Measurements from ENCODE around the gene PRDX2. TPM values are rescaled to one million over a fixed set of nuclear protein-coding genes. Genes with fewer than 3 reads are reported as not detected.

Gene PRDX2
- total RNA-seq, 1 donor: 278 TPM

DNA sequence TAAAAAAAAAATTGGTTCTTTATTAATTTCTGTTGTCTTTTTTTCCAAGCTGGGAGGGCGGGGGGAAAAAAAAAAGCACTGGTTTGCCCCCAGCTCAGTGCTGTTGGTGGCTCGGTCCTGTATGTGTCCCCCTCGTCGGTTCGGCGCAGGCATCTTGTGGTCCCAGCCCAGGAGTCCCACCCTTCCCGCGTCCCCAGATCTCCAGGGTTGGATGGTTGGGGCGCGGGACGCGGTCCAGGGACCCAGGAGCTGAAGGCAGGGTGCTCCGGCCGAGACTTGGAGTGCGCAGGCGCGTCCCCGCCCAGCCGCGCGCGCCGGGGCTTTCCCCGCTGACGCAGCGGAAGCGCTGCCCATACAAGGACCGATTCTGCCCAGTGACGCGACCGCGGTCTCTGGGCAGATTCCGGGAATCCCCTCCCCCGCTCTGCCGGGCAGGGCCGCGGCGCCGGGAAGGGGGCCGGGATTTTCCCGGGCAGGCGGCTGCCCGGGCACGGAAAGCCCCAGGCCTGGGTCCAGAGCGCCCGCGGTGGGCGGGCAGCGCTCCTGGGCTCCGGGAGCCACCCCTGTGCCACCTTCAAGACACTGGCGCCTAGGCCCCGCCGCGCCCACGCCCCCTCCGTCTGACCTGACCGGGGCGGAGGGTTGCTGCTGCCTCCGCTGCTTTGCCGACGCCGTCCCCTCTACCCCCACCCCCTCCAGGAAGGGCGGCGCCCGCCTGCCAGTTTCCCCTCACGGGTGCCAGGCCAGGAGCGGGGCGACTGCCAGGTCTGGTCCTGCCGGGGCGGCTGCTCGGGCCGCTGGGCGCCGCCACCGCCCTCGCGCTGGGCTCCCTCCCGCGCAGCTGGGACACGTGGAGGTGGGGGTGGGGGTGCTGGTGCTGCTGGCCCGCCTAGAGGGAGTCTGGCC is 8.1 kb downstream of the PRDX2 start:
- DNase-seq (ENCODE audit: low read depth in 2 of 3, low spot score in 2 of 3): peak; percentile 96 to 97 (median 97)

DNA sequence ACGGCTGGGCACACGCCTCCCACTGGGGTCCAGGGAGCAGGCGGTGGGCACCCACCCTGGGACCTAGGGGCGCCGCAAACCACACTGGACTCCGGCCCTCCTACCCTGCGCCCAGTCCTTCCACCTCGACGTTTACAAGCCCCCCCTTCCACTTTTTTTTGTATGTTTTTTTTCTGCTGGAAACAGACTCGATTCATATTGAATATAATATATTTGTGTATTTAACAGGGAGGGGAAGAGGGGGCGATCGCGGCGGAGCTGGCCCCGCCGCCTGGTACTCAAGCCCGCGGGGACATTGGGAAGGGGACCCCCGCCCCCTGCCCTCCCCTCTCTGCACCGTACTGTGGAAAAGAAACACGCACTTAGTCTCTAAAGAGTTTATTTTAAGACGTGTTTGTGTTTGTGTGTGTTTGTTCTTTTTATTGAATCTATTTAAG is 8.7 kb downstream of the PRDX2 start:
- DNase-seq (ENCODE audit: low read depth in 2 of 3, low spot score in 2 of 3): no peak

DNA sequence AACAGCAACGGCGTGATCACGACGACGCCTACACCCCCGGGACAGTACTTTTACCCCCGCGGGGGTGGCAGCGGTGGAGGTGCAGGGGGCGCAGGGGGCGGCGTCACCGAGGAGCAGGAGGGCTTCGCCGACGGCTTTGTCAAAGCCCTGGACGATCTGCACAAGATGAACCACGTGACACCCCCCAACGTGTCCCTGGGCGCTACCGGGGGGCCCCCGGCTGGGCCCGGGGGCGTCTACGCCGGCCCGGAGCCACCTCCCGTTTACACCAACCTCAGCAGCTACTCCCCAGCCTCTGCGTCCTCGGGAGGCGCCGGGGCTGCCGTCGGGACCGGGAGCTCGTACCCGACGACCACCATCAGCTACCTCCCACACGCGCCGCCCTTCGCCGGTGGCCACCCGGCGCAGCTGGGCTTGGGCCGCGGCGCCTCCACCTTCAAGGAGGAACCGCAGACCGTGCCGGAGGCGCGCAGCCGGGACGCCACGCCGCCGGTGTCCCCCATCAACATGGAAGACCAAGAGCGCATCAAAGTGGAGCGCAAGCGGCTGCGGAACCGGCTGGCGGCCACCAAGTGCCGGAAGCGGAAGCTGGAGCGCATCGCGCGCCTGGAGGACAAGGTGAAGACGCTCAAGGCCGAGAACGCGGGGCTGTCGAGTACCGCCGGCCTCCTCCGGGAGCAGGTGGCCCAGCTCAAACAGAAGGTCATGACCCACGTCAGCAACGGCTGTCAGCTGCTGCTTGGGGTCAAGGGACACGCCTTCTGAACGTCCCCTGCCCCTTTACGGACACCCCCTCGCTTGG is 9.3 kb downstream of the PRDX2 start:
- peak in 2 of 3 donors; percentile 59 to 69 for DNase-seq (ENCODE audit: low read depth in 2 of 3, low spot score in 2 of 3)

DNA sequence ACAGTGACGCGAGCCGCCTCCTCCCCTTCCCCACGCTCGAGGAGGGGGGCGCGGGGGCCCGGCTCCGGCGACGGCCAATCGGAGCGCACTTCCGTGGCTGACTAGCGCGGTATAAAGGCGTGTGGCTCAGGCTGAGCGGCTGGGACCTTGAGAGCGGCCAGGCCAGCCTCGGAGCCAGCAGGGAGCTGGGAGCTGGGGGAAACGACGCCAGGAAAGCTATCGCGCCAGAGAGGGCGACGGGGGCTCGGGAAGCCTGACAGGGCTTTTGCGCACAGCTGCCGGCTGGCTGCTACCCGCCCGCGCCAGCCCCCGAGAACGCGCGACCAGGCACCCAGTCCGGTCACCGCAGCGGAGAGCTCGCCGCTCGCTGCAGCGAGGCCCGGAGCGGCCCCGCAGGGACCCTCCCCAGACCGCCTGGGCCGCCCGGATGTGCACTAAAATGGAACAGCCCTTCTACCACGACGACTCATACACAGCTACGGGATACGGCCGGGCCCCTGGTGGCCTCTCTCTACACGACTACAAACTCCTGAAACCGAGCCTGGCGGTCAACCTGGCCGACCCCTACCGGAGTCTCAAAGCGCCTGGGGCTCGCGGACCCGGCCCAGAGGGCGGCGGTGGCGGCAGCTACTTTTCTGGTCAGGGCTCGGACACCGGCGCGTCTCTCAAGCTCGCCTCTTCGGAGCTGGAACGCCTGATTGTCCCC is 10.1 kb downstream of the PRDX2 start, which contains the start of gene JUNB:
Gene JUNB (plus strand): TSS at position 142 of the 706 bp plus-strand sequence. CDS start 286 bp downstream, at position 428.
- peak; percentile 96 to 100 (median 97) for DNase-seq (ENCODE audit: low read depth in 2 of 3, low spot score in 2 of 3)

DNA sequence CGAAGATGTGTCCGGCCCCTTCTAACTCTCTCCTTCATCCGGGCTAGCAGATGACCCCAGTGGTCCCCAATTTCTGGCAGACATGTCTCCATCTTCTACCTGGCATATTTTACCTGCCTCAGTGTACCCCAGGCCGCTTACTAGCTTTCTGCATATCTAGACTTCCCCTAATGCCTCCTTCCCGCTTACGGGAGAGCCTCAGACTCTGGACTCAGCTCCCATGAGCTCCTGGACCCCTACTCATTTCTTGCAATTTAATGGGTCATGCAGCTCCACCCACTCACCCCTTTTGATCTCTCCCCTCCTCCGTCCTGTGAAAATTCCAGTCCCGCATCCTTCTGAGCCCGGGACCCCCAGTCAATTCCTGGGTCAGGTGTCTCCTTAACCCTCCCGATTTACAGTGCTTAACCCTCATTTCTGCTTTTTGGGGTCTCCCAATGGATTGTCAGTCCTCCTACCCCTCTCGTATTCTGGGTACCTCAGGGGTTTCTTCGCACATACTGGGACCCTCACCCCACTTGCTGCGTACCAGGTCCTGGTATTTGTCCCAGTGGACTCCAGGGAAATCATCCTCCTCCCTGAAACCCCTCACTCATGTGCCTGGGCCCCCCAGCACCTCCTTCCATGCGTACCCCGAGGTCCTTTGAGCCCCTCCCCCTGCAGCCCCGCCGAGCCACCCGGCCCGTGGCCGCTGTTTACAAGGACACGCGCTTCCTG is 10.8 kb downstream of the PRDX2 start:
- DNase-seq (ENCODE audit: low read depth in 2 of 3, low spot score in 2 of 3): peak in 1 of 3 donors; percentile 21

DNA sequence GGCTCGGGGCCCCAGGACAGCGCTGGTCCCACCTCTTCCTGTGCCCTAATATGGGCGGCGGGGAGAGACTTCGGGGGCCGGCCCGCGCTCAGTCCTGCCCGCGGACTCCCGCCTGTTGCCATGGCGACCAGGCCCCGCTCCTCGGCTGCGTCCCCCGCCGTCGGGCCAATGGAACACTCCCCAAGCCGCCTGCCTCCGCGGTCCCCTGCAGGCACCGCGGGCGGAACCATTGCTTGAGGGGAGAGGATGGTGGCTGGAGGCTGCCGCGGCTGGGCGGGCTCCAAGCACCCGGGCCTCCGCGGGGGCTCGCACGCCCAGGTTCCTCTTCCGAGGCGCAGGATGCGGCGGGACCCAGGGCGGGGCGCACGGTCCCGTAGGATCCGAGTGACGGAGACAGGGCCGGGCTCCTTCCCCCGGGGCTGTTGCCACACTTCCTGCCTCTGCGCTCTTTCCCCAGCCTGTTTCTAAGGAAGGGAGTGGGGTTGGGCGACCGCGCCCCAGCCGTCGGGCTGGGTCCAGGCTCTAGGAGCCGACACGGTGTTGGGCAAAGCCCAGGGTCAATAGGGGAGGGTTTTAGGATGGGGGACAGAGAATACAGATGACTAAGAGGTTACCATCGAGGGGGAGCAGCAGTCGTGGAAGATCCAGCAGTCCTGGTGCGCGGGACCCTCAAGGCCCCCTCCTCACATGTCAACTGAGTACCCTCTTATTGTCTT is 11.5 kb downstream of the PRDX2 start:
- peak; percentile 86 to 98 (median 96) for DNase-seq (ENCODE audit: low read depth in 2 of 3, low spot score in 2 of 3)

DNA sequence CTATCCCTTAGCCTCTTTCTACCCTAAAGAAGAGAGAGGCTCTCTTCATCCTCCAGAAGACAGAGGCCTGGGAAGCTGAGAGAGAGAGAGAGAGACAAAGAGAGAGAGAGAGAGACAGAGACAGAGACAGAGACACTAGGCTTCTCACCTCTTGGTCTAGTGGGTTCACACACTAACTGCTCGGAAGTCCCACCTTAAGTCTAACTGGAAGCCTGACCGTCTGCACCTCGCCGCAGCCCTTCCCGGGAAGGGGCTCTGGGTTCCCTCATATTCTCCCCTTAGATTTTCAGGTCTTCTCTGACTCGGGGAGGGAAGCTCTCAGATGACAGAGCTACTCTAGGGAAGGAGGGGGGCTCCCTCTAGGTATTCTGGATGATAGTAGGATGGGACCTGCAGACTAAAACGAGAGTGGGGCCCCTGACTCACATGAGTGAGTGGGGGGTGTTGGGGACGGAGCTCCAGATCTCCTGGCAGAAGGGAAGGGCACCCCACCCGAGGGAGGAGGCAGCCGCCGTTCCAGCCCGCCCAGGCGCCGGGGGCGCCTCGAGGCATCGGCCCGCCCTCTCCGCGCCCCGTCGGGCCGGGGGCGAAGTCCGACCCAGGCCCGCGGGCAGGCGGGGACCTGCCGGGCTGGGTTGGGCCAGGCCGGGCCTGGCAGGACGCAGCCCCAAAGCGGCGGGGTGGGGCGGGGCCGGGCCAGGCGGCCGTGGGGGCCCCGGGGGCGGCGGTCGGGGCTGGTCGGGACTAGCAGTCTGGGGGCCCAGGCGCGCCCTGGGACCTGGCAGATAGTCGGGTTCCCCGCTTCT is 12.3 kb downstream of the PRDX2 start:
- peak in 1 of 3 donors; percentile 50 for DNase-seq (ENCODE audit: low read depth in 2 of 3, low spot score in 2 of 3)

DNA sequence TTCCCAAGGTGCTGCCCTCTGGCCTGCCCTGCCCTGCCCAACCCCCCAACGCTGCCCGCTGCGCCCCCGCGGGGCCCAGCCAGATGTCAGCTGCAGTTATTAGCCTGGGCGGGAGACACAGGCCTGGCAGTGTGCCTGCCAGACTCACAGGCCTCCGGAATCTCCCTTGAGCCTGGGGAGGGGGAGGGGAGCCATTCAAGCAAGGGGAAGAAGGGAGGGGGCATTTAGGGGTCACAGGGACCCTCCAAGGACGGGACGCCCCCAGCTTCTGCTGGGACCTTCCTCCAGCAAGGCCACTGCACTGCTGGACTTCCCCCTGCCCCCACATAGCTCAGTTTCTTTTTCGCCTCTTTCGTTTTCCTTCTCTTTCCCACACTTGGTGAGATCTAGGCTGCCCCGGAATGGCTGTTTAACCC is 12.9 kb downstream of the PRDX2 start:
- DNase-seq (ENCODE audit: low read depth in 2 of 3, low spot score in 2 of 3): peak in 2 of 3 donors; percentile 84

DNA sequence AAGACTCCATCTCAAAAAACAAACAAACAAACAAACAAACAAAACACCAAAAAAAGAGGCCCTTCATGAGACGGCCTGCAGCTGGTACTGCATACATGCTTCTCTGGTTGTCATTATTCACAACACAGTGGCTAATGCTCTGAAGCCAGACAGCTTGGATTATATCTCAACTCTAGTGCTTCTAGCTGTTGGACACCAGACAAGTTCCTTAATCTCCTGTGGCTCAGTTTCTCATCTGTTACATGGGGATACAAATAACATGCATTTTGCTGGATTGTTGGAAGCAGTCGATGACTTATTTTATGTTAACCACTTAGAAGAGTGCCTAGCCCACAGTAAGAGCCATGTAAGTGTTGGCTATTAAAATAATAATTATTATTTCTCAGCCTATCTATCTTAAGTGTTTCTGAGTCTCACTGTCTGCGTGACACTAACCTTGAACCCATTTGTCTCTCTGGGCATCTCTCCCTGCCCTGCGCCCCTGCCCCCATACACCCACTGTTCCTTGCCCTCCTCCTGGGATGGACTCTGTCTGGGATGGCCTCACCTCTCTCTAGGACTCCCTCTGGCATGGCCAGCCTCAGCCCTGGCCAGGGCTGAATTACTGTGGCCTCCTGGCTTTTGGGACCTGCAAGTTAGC is 13.4 kb downstream of the PRDX2 start:
- DNase-seq (ENCODE audit: low read depth in 2 of 3, low spot score in 2 of 3): no peak

DNA sequence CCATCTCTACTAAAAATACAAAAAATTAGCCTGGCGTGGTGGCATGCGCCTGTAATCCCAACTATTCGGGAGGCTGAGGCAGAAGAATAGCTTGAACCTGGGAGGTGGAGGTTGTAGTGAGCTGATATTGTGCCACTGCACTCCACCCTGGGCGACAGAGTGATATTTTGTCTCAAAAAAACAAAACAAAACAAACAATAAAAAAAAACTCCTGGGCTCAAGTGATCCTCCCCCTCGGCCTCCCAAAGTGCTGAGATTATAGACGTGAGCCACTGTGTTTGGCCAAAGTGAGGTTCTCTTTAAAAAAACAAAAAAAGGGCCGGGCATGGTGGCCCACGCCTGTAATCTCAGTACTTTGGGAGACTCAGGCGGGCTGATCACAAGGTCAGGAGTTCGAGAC is 14.1 kb downstream of the PRDX2 start:
- no peak for DNase-seq (ENCODE audit: low read depth in 2 of 3, low spot score in 2 of 3)

DNA sequence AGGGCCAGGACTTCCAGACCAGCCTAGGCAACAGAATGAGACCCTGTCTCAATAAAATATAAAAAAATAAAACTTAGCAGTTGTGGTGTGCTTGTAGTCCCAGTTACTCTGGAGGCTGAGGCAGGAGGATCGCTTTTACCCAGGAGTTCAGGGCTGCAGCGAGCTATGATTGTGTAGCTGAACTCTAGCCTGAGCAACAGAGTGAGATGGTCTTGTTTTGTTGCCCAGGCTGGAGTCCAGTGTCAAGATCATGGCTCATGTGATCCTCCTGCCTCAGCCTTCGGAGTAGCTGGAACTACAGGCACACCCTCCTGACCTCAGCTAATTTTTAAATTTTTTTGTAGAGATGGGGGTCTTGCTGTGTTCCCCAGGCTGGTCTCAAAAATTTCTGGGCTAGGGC is 14.6 kb downstream of the PRDX2 start:
- no peak for DNase-seq (ENCODE audit: low read depth in 2 of 3, low spot score in 2 of 3)

DNA sequence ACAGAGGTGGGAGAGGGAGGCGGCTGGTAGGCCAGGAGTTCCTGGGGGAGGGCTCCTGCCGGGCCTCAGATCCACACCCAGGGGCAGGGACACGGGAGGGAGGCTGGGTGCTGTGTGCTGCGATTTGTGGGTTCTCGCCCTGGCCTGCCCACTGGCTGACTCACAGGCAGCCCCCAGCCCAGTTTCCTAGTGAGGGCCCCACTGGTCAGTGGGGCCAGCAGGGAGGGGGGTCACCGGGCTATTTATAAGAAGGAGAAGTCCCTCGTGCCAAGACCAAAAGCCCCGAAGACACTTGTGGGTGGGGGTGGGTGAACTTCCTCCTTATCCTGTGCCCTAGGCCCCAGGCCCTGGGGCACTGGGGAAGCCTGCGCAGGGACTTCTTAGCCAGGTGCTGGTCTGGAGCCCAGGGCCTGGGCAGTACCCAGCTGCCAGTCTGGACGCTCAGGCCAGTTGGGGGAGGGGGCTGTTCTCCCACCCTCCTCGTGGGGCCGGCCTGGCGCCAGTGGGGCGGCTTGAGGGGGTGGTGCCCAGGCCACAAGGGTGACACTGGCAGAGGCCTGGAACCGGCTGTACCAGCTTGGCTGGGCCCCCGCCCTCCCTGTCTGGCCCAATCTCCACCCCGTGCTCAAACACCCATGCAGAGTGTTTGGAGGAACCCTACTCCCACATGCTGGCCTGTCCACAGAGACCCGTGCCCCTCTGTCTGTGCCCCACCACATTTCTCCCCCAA is 15.3 kb downstream of the PRDX2 start:
- DNase-seq (ENCODE audit: low read depth in 2 of 3, low spot score in 2 of 3): peak in 2 of 3 donors; percentile 69 to 79

DNA sequence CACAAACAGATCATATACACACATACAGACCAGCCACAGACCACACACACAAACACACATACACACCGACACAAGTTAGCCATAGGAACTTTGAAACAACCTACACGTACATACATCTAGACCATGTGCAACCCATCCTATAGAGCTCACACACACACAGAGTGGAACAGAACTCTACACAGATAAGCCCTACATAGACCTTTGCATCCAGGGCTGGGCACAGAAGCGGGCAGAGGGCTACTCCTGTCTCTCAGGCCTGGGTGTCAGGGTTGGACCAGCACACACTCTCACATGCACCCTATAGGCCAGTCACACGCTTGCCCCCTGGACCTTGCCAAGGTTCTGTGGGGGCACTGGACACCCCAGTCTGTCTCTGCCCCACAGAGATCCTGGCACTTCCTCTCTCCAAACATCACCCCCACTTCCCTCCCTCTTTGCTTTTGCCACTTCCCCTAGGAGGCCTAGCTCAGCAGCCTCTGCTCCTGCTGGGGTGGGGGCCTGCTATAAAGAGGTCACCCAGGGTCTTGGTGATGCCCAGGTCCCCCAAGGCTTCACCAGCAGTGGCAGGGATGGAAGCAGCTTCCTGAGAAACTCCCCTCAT is 16.1 kb downstream of the PRDX2 start:
- peak in 2 of 3 donors; percentile 36 to 50 for DNase-seq (ENCODE audit: low read depth in 2 of 3, low spot score in 2 of 3)

DNA sequence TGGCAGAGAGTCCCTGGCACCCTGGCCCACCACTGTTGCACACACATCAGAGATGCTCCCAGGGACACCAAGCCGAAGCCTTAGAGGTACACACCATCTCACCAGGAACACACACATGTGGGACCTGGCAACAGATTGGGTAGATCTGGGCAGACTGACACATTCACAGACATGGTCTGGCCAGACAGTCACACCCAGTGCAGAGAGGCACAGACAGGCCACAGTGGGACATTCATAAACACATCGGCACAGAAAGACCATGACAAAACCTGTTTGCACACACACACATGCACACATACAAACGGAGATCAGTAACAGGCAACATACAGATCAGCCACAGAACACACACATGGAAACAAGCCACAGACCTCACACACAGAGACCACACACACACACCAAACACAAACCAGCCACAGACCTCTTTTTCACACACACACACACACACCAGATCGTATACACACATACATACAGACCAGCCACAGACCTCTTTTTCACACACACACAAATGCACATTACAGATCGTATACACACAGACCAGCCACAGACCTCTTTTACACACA is 16.6 kb downstream of the PRDX2 start:
- peak in 2 of 3 donors; percentile 46 to 58 for DNase-seq (ENCODE audit: low read depth in 2 of 3, low spot score in 2 of 3)

DNA sequence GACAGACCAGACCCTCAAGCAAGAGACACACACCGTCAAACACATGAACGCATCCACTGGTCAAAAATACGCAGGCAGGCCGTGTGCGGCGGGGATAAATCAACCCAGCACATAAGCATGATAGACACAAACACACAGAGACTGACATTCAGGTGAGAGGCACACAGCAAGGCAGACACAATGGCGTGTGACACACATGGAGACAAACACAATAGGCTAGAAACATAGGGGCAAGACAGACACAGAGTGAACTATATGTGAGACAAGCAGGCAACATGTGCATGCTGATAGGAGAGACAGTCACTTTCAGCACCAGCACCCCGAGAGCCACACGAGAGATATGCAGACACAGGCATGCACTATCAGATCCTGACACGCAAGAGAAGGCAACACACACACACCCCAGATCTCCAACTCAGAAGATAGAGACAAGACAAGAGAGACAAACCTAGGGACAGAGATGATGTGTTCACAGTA is 17.2 kb downstream of the PRDX2 start:
- peak in 2 of 3 donors; percentile 50 to 52 for DNase-seq (ENCODE audit: low read depth in 2 of 3, low spot score in 2 of 3)

DNA sequence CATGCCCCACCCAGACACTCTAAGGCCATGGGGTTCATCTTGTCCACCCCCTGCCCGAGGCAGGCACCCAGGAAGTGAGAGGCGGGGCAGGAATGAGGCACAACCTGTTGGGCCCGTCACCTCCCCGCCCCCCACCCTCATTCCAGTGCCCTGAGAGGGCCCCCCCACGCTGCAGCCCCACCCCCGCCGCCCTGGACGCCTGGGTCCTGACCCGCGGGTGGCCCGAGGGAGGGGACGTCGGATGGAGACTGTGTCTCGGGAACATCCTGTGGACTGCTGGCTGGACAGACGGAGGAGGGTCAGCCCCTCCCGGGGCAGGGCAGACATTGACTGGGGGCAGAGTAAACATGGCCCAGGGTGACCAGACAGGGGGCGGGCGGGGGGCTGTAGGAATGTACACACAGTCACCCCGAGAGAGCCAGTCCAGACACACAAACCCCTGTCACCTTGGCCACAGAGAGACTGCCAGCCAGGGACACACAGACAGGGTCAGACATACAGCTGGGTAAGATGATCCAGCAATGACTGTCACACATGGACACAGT is 17.7 kb downstream of the PRDX2 start:
- DNase-seq (ENCODE audit: low read depth in 2 of 3, low spot score in 2 of 3): no peak

Data from hematopoietic multipotent progenitor cell (in vitro differentiated cells).